ENCODE data around the gene XRCC3.

- TF ChIP-seq POLR2A (IDR thresholded peaks at IDR 0.05) (no peak), CTCF (IDR thresholded peaks at IDR 0.05) (no peak)
These were observed 32.1 kb downstream of the XRCC3 start for GRCh38 chr14:103683139-103683538.

Data from testis (tissue), 2 donors.